Stimulated activated CD8-positive, alpha-beta memory T cell treated with anti-CD3 and anti-CD28 coated beads, Interleukin-15, amount 100 ng/mL, for 4 hours (primary cell): ENCODE data around the gene KCNJ1.

Experiments used
- DNase-seq, 2 donors: peaks; one replicate each; pipeline ENCODE4 v3.0.0-alpha.2; 2020; ENCODE audit warnings: low read depth in 2 of 2

KCNJ1 gene

DNA sequence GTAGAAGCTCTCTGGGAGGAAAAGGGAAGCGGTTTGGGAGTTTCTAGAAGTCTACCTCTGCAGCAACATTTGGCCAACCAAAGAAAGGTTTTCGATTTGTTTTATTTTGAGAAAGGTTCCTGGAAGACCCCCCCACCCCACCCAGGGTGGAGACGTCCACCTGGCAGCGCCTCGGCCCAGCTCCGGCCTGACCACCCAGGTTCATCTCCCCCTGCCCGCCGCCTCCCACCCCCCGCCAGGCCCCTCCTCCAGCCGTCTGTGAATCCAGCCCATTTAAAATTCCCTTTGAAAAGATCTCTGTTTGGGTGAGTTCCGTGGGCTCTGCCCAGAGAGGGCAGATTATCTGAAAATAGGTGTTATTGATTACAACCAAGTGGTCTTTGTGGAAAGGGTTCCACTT lies 43.3 kb downstream of the KCNJ1 start:
- DNase-seq = no peak

DNA sequence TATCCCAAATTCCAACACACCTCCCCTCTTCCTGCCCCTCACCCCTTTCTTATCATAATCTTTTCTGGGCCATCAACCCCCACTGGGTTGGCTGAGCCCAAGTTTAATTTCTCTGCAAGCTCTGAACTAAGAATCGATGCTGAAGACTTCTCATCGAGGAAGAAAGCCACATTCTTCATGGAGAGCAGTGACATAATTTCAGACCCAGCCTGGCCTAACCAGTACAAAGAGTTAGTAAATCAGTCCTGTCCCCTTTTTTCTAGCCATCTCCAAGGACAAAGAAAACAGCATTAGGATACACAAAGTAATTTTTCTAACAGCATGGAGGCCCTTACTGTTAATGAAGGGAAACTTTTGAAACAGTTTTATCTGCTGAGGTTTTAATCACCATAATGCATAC lies 45.0 kb downstream of the KCNJ1 start:
- DNase-seq = no peak

DNA sequence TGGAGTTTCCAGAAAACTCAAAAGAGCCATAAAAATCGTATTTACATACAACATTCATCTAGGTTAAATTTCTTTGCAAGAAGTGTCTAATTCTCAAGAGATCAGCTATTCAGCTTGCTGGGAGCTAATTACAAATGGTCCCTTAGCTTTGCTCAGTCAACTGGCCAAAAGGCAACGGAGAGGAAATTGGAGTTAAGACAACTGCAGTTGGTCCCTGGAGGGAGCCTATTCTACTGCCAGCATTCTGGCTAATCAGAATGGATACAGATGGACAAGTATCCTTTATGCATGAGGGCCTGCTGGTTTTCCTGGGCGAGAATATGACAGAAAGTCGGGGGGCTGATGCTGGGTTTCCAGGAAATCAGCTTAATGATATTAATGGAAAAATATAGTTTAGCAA lies 45.5 kb downstream of the KCNJ1 start:
- no peak for DNase-seq

DNA sequence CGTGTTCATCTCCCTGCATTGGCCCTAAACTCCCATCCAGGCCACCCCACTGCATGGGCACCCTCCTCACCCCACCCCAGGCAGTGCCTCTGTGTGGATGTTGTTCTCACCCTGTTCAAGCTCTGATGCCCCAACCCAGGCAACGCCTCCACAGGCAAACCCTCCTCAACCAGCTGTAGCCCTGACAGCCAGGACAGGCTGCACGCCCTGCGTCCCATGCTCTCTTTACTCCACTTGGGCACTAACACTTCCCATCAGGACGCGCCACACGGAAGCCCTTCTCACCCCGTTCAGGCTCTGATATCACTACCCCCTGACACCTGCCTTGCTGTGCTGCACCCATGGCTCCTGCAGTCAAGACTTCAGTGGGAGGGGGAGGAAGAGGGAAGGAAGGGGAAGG lies 47.9 kb downstream of the KCNJ1 start:
- no peak for DNase-seq

DNA sequence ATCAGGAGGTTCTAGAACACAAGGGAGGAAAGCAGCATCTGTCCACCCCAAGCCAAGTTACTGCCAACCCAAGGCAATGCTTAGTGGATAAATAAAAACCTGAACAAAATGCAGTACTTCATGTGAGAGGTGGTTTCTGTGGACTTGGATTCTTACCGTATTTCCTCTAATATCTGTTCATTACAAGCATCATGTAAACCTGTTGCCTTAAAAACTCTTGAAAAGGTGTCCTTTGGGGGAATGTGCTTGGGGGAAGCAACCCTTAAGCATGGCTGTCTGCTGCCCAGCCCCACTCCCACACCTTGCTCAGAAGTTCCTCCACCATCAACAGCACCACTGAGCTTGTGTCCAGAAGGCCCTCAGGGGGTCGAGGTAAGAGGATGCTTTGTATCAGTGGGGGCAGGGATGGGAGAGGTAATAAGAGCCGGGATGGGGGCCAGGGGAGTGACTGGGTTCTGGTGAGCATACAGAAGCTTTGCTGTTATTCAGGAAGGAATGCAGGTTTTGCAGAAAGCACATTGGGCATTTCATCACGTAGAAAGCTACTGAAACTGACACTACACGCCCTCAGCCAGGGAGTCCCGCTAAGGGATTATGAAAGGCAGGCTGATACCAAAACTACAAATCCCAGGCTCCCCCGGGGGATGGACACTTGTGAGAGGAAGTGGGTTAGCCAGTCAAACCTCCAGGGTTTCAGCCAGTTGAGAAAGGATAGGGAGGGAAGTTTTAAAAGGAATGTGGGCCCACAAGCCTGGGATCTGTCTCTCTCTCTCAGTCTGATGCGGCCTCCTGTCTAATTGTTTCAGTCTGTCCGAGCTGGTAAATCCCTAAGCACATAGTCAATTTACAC lies 52.0 kb downstream of the KCNJ1 start:
- no peak for DNase-seq

DNA sequence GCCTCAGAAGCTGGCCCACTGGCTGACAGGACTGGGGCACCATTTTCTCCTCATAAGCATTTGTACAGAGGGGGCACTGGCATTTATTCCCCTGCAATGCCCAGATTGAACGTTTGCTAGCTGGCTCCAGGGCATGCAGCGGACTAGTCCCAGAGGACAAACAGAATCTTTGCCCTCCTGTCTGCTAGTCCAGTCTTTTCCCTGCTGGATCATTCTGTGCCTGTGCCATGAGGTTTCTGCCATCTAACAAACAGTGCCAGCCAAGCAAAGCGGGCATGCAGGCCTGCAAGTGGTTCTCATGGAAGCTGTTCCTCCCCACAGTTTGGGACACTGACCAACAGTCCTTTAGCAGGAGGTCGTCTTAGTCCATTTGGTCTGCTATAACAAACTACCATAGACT lies 53.4 kb downstream of the KCNJ1 start:
- DNase-seq = no peak

DNA sequence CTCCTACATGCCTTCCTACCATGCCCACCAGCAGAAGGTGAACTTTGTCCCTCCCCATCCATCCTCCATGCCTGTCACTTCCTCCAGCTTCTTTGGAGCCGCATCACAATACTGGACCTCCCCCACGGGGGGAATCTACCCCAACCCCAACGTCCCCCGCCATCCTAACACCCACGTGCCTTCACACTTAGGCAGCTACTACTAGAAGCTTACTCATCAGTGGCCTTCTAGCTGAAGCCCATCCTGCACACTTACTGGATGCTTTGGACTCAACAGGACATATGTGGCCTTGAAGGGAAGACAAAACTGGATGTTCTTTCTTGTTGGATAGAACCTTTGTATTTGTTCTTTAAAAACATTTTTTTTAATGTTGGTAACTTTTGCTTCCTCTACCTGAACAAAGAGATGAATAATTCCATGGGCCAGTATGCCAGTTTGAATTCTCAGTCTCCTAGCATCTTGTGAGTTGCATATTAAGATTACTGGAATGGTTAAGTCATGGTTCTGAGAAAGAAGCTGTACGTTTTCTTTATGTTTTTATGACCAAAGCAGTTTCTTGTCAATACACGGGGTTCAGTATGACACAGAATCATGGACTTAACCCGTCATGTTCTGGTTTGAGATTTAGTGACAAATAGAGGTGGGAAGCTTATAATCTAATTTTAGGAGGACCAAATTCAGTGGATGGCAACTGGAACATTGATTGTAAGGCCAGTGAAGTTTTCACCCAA lies 56.1 kb downstream of the KCNJ1 start:
- DNase-seq = no peak

DNA sequence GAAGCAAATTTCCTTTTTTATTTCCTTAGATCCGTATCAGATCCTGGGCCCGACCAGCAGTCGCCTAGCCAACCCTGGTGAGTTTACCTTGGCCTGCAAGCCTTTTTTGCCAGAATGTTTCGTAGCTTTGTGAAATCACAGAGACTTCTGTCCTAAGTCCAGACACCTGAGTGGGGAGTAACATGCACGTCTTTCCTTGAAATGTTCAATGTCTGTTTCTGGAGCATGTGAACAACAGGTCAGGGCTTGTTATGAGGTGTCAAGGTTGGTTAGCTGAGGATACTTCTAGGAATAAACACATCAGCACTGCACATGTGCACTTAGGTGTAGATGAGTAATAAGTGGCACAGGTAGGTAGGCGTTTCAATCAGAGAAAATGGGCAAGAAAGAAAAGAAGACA lies 58.0 kb downstream of the KCNJ1 start:
- no peak for DNase-seq

DNA sequence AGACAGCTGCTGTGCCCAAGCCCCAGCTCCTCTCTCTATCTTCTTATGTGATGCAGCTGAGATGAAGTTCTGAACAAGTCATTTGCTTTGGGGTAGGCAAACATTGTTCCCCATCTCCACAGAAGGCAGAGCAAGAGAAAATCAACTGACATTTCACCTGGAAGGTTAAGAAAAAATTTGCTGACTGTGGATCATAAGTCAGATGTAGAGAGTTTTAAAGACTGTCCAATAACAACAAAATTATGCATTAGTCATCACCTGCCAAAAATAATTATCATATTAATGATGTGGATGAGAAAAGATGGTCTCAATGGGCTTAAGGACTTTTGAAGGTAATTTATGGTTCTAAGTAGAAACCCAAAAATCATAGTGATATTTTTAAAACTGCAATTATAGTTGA lies 59.2 kb downstream of the KCNJ1 start:
- no peak for DNase-seq

DNA sequence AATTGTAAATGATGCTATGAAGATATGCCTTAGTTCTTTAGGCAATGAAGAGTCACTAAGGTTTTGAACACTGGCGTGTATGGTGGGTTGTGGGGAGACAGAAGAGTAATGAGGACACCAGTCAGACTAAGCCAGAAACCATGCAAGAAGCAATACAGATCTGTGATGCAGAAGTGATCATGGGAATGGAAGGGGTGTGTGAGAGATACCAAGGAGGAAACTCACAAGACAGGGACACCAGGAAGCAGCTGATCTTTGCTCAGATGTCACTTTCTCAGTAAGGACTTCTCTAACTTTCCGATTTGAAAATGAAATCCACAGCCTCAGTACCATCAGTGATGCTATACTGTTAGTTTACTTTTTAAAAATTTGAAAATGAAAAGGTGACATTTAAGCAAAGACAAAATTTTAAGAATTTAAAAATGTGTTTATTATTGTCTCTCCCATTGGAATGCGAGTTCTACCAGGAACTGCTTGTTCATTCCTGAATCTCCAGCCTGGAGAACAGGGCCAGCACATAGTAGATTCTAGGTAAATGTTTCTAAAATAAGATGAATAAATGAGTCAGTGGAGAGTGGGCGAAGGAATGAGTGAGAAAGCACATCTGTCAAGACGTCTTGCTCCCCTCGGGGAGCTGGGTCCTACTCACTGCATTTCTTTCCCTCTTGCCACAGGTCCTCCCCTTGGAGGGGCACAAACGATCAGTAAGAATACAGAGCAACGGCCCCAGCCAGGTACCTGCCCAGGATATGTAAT lies 60.4 kb downstream of the KCNJ1 start:
- no peak for DNase-seq

DNA sequence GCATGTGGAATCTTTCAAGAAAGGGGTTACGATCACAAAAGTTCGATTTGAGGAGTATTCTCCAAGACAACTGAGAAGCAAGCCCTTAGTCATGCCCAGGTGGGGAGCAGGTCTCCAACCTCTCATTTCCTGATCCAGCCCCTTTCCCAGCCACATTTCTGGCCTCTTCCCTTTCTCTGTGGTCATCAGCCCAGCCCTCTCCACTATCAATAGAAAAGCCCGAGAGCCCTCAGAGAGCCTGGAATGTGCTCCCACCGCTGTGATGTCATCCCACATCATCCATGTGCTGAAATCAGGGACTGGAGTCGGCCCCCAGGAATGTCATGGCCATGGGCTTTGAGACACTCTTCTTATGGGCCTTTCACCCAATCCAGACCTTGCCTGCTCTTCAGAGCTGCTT lies 62.6 kb downstream of the KCNJ1 start:
- DNase-seq = no peak

DNA sequence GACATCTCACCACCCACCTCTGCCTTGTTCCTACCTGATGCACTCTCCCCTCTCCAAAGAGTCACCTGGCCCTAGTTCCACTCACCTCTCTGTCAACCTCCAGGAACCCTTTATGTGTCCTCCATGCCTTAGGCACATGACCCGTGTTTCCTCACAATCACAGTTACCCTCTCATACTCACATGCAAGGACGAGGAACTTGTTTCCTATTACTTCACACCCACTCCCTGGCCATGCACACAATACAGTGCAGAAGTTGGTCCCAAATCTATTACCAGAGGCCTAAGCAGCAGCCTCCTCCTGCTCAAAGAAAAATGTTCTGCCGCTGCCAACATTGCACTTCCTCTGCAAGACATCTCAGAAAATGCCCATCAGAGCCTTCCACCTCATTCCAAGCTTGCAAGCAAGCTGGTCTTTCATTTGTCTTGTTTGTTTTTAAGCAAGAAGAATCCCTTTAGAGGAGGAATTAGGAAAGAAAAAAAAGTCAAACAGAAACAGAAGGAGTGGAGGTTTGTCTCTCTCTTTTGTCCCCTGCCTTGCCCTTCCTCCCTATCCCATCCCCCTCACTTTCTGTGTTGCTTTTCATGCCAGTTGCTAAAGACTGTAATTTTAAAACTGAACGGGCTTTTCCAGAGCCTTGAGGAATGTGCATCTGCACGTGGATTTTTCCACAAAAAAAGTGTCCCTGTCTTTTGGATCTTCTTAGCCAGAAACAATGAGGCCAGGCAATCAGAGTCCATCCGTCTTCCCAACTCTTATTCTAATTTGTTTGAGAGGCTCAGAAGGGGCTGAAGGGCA lies 63.4 kb downstream of the KCNJ1 start:
- DNase-seq = no peak

DNA sequence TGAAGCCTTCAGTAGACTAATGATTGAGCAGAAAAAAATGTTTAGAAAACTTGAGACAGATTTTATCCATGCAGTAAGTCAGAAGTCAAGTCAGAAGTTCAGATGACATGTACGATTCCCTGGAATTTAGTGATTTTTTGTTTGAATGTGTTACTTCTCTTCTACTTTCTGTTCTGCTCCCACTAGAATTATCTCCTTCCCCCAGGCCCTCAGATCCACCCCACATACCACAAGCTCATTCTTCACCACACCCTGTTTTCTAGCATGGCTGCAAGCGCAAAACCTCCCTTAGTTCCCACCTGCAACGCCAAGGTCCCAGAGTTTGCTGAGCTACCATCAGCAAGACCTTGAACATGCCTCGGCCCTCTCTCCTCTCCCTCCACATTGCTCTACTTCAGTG lies 64.1 kb downstream of the KCNJ1 start:
- no peak for DNase-seq

DNA sequence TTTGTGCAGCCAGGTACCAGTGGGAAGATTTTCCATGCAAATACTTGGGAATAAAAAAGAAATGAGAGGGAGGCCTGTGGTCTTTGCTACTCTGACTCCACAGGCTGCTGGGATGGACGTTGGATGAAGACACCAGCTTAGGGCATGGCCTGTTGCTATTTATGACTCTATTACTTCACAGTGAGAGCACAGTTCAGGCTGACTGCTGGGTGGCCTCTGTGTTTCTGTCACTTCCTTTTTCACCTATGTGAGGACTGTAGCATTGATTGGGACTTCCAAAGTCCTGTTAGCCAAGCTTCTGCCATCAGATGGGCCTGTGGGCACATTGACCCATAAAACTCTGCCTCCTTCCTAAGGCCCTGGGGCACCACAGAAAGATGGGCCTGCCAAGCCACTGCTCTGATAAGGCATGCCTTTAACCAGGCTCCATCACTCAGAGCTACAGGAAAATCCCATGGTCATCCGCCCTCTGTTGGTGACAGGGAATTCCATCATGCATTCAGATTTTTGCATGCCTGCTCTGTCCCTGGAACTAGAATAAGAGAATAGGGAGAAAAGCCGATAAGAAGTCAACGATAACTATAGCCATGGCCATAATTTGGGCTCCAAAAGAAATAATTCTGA lies 64.6 kb downstream of the KCNJ1 start:
- DNase-seq = no peak

DNA sequence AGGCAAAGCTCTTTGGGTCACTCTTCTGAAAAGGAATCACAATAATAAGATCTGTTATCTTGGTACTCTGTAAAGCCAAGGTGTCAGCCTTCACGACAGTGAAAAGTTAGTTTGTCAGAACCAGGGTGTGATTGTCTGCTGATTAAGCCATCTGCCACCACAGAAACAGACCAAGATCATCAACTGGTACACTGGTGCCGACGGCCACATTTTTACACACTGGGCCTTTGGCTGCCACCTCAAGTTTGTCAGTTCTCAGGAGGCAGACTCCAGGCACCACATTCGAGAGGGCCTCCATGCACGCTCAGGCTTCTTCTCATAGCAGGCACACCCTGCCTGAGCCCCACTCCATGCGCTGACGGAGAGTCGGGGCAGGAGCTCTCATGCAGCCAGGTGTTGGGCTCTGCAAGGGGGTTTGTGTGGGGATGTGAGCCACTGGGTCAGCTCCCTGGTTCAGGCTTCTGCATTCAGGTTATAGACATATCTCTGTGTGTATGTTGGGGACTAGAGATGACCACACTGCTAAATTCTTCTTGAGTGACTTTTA lies 66.2 kb downstream of the KCNJ1 start:
- no peak for DNase-seq

DNA sequence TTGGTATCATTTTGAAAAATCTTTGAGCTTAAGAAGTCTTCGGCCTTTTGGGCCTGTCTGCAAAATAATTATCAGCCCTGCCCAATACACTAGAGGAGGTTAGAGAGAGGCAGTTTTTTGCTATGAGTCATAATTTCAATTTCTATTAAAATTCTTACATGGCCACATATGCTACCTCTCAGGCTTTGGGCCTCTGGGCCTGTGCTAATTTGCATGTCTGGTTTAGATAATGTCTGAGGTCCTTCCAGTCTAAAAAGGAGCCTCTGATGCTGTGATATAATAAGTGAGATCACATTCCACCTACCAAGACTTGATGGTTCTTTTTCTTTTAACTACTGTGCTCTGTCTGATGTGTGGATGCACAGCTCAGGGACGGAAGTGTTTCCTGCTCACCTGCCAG lies 70.8 kb downstream of the KCNJ1 start:
- DNase-seq = no peak

DNA sequence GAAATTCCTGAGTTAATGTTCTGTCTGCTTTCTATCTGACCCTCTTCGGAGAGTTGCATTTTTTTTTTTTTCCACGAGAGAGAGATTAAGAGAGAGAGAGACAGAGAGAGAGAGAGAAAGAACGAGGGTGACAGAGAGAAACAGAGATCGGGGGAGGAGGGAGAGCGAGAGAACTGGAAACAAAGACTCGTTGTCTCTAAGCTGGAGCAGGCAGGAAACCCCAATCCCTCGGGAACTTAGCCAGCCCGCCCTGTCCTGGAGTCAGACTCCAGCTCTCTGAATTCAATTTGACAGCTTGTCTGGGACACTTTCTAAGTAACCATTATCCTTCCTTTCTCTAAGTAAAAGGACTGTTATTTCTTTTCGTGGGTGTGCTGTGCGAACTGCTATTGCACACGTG lies 76.9 kb downstream of the KCNJ1 start:
- DNase-seq = no peak

DNA sequence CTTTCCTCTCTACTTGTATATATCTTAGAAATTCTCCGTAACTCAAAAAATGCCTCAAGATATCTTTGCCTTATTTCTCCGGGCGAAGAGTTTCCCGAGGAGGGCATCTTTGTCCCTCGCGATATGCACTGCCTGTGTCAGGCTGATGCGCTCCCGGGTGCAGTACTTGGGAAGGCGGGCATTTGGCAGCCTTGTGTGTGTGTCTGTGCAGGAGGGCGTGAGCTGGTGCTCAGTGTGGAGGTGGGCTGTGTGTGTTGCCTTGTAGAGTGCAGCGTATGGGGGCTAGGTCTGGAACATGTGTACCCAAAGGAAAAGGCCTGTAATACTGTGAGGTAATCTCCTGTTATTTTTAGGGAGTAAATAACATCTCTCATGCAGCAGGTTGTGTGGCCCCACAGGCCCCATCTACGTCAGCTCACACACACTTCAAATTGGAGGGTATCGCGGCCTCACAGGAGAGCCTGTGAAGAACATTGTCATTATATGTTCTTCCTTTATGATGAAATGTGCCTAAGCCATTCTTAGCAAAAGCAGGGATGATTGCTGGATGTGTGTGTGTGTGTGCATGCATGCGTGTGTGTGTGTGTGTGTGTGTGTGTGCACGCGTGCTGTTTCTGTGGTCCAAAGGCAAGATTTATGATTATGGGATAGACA lies 77.5 kb downstream of the KCNJ1 start:
- no peak for DNase-seq
